ENCODE results near the gene RRP15. TPM values are rescaled to one million over a fixed set of nuclear protein-coding genes. Genes with fewer than 3 reads are reported as not detected.

The RRP15 gene
- total RNA-seq, 2 experiments from 2014 or later: 10.7 to 17.8 TPM

GRCh38 chr1:218364028-218364710, 79.1 kb downstream of the RRP15 start:
- Mint-ChIP-seq H3K36me3 (no peaks in the 10 kb centered on the region), H3K4me1 (no peaks in the 10 kb centered on the region), H3K9me3 (ENCODE audit: low read depth) (no peaks in the 10 kb centered on the region), H3K4me3 (no peak overlapping the region), H3K27me3 (peaks cover 27% of the 10 kb centered on the region), H3K27ac (no peak overlapping the region)
- CTCF ChIA-PET: interaction anchor here (1.3 kb wide), 1 partner anchor 155 kb away, joined by 3 read pairs; no protein-coding TSS in a partner anchor
- DNase-seq (no peak), ATAC-seq (no peak)

- H3K4me3 Mint-ChIP-seq: no peak overlapping the region
- CTCF ChIA-PET: interaction anchor here (1.3 kb wide), 1 partner anchor 153 kb away, joined by 3 read pairs; no protein-coding TSS in a partner anchor
- H3K27me3 Mint-ChIP-seq: peaks cover 23% of the 10 kb centered on the region
- DNase-seq (no peak), ATAC-seq (no peak)
- H3K4me1 Mint-ChIP-seq: peaks cover 4% of the 10 kb centered on the region
- no peaks in the 10 kb centered on the region for H3K9me3 Mint-ChIP-seq (ENCODE audit: low read depth)
- H3K36me3 Mint-ChIP-seq: no peaks in the 10 kb centered on the region
- no peak overlapping the region for H3K27ac Mint-ChIP-seq
Measured at GRCh38 chr1:218365226-218365999, 80.3 kb downstream of the RRP15 start.

GRCh38 chr1:218366322-218367052, 81.4 kb downstream of the RRP15 start:
- no peak for DNase-seq
- H3K4me3 Mint-ChIP-seq: no peak overlapping the region
- H3K27ac Mint-ChIP-seq: no peak overlapping the region
- H3K9me3 Mint-ChIP-seq (ENCODE audit: low read depth): no peaks in the 10 kb centered on the region
- CTCF ChIA-PET: interaction anchor here (1.5 kb wide), 1 partner anchor 12 kb away, joined by 4 read pairs; no protein-coding TSS in a partner anchor
- peaks cover 23% of the 10 kb centered on the region for H3K27me3 Mint-ChIP-seq
- H3K36me3 Mint-ChIP-seq: no peaks in the 10 kb centered on the region
- no peak for ATAC-seq
- peaks cover 4% of the 10 kb centered on the region for H3K4me1 Mint-ChIP-seq

GRCh38 chr1:218367118-218367517, 82.0 kb downstream of the RRP15 start:
- no peak overlapping the region for H3K27ac Mint-ChIP-seq
- DNase-seq (no peak), ATAC-seq (no peak)
- H3K4me3 Mint-ChIP-seq: no peak overlapping the region
- peaks cover 27% of the 10 kb centered on the region for H3K27me3 Mint-ChIP-seq
- H3K4me1 Mint-ChIP-seq: peaks cover 4% of the 10 kb centered on the region
- H3K36me3 Mint-ChIP-seq: no peaks in the 10 kb centered on the region
- CTCF ChIA-PET: interaction anchor here (1.5 kb wide), 1 partner anchor 13 kb away, joined by 4 read pairs; no protein-coding TSS in a partner anchor
- H3K9me3 Mint-ChIP-seq (ENCODE audit: low read depth): no peaks in the 10 kb centered on the region

GRCh38 chr1:218368686-218369085, 83.6 kb downstream of the RRP15 start:
- ATAC-seq (no peak), DNase-seq (no peak)
- Mint-ChIP-seq H3K27ac (no peak overlapping the region), H3K27me3 (peaks cover 25% of the 10 kb centered on the region), H3K9me3 (ENCODE audit: low read depth) (no peaks in the 10 kb centered on the region), H3K4me1 (peaks cover 4% of the 10 kb centered on the region), H3K36me3 (no peaks in the 10 kb centered on the region), H3K4me3 (no peak overlapping the region)
- CTCF ChIA-PET: no interaction called here

- H3K4me1 Mint-ChIP-seq: peaks cover 4% of the 10 kb centered on the region
- H3K27me3 Mint-ChIP-seq: peaks cover 37% of the 10 kb centered on the region
- H3K9me3 Mint-ChIP-seq (ENCODE audit: low read depth): no peaks in the 10 kb centered on the region
- DNase-seq (no peak), ATAC-seq (no peak)
- no peaks in the 10 kb centered on the region for H3K36me3 Mint-ChIP-seq
- H3K4me3 Mint-ChIP-seq: no peak overlapping the region
- CTCF ChIA-PET: no interaction called here
- no peak overlapping the region for H3K27ac Mint-ChIP-seq
Measured at GRCh38 chr1:218369688-218370511, 84.8 kb downstream of the RRP15 start.

- Mint-ChIP-seq H3K4me3 (no peak overlapping the region), H3K4me1 (peaks cover 6% of the 10 kb centered on the region), H3K9me3 (ENCODE audit: low read depth) (no peaks in the 10 kb centered on the region), H3K27ac (no peak overlapping the region), H3K36me3 (no peaks in the 10 kb centered on the region), H3K27me3 (peaks cover 44% of the 10 kb centered on the region)
- CTCF ChIA-PET: no interaction called here
- DNase-seq: no peak
- ATAC-seq: no peak
Measured at GRCh38 chr1:218371927-218372672, 87.0 kb downstream of the RRP15 start.

- DNase-seq: no peak
- Mint-ChIP-seq H3K36me3 (no peaks in the 10 kb centered on the region), H3K4me1 (peaks cover 13% of the 10 kb centered on the region), H3K27ac (no peak overlapping the region), H3K4me3 (no peak overlapping the region), H3K27me3 (peaks cover 51% of the 10 kb centered on the region), H3K9me3 (ENCODE audit: low read depth) (no peaks in the 10 kb centered on the region)
- no peak for ATAC-seq
- CTCF ChIA-PET: no interaction called here
Measured at GRCh38 chr1:218374401-218375353, 89.6 kb downstream of the RRP15 start.

GRCh38 chr1:218376722-218377121, 91.6 kb downstream of the RRP15 start:
- H3K4me3 Mint-ChIP-seq: no peak overlapping the region
- no peaks in the 10 kb centered on the region for H3K36me3 Mint-ChIP-seq
- H3K4me1 Mint-ChIP-seq: peaks cover 9% of the 10 kb centered on the region
- no peak for ATAC-seq
- H3K27me3 Mint-ChIP-seq: peaks cover 67% of the 10 kb centered on the region
- no peaks in the 10 kb centered on the region for H3K9me3 Mint-ChIP-seq (ENCODE audit: low read depth)
- CTCF ChIA-PET: no interaction called here
- DNase-seq: no peak
- H3K27ac Mint-ChIP-seq: no peak overlapping the region

GRCh38 chr1:218377143-218377660, 92.1 kb downstream of the RRP15 start:
- DNase-seq (peak; percentile 81), ATAC-seq (peak; percentile 91)
- Mint-ChIP-seq H3K36me3 (no peaks in the 10 kb centered on the region), H3K4me1 (peaks cover 9% of the 10 kb centered on the region), H3K27ac (peak overlapping the region; percentile 80), H3K9me3 (ENCODE audit: low read depth) (no peaks in the 10 kb centered on the region), H3K27me3 (peaks cover 66% of the 10 kb centered on the region), H3K4me3 (no peak overlapping the region)
- CTCF ChIA-PET: no interaction called here

GRCh38 chr1:218380125-218380977, 95.3 kb downstream of the RRP15 start:
- no peaks in the 10 kb centered on the region for H3K9me3 Mint-ChIP-seq (ENCODE audit: low read depth)
- ATAC-seq: no peak
- no peak overlapping the region for H3K4me3 Mint-ChIP-seq
- DNase-seq: no peak
- H3K36me3 Mint-ChIP-seq: no peaks in the 10 kb centered on the region
- peaks cover 72% of the 10 kb centered on the region for H3K27me3 Mint-ChIP-seq
- no peak overlapping the region for H3K27ac Mint-ChIP-seq
- H3K4me1 Mint-ChIP-seq: peaks cover 9% of the 10 kb centered on the region
- CTCF ChIA-PET: no interaction called here
